Fibroblast of peridontal ligament (primary cell): Measurements from ENCODE around the gene LDLRAD3.

Source experiments
- DNase-seq: peaks from one replicate; pipeline ENCODE4 v3.0.0-alpha.2; 2010; ENCODE audit errors: extremely low read depth

Gene LDLRAD3

DNA sequence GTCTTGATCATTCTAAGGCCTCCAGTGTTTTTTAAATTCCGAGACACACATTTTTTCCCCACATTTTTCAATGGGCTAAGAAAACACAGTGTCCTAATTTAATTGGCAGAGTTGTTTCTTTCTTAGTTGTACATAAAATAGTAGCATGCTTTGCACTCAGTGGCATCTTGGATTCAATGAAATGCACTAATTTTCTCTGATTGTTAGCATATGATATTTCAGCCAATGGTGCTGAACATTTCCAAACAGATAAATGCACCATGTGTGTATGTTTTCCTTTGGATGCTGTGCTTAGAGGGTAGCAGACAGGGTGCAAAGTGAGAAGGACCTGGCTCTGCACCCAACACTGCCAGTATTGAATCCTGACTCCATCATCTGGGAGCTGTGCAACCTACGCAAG is 103.5 kb downstream of the LDLRAD3 start:
- no peak for DNase-seq

DNA sequence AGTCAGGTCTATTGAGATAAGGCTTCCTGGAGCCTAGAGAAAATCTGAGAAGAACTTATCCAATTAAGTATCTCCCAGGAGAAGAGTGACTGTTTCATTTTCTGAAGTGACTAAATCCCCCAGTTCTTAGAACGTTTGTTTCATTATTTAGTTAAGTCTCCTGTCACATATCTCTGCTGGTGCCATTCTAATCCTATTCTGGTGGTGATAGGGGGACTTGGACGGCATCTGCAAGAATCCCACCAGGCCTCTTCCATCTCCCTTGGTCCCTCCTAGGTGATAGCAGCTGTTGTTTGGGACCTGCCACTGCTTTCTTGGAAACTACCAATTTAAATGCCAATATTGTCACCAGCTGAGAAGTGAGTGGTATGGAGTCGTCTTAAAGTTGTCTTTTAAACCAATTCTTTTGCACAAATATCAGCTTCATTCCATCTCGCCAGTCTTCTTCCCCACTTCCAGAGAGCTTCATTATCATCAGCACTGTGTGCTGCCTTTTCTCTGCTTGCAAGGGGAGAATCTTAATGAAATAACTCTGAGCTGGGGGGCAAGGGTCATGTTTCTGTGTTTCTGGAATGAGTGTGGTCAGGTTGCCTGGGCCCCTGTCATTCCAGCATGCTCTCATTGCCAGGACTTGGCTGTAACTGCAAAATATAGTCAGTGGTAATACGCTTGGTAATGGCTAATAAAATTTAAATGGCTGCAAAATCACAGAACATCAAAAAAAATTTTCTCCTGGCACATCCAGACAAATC is 104.8 kb downstream of the LDLRAD3 start:
- DNase-seq, result no peak

DNA sequence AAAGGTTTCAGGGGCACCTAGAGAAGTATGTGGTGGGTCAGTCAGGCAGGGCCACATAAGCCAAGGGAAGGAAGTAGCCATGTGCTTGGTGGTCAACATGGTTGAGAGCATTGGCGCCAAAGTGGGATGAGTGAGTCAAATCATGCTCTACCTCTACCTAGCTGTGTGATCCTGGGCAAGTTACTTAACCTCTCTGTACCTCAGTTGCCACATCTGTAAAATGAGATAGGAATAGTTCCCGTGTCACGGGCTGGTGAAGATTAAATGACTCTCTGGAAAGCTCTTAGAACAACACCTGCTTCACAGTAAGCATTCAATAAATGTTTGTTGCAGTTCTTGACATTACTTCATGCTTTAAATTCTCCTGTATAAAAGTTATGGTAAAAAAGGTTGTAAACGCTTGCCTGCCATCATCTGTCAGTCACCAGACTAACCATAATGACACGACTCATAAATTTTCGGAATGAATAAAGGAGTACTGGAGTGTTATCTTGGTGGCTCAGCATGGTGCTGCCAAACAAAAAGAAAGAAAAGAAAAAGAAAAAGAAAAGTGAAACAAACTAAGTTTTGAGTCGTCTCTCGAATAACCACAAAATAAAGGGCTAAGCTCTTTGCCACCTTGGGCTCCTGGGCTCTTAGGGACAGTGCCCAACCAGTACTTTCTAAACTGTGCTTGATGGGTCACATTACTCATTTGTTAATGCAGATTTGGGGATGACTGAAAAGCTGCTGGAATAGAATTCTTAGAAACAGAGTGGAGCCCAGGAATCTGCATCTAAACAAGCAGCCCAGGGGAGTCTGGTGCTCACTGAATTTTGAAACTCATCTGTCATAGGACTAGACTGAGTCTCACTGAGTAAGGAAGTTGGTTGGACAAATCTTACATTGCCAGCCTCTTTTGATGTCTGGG is 107.6 kb downstream of the LDLRAD3 start:
- no peak for DNase-seq

DNA sequence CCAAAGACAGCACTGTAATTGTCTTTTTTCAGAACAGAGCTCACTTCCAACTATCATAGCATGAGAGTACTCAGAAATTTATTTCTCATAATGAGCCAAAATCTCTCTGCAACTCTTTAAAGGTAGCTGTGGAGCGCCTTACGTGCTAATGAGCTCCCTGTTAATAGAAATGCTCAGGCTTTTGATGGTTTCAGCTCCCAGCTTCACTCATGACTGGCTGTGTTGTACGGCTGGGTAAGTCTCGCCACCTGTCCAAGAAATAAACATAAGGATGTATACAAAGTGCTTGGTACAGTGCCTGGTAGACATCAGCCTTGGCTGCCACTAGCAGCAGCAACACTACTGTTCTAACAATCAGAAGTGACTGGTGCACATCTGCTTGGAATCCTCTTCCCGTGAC is 109.4 kb downstream of the LDLRAD3 start:
- DNase-seq, result no peak

DNA sequence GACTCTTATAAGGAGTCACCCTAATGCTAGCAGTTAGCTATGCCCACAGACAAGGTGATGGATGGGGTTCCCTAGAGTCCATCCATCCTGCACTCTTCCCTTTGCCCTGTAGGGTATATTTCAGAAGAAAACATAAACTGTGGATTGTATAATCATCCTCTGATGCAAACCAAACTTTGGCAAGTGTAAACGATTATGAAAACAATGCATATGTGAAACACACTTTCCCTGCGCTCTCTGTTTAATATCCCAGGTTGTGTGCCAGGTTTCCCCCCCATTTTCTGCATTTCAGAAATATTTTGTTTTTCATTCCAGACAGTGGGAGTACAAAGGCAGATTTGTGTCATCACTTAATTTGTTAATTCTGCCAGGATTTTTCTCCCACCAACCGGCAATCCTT is 110.0 kb downstream of the LDLRAD3 start:
- DNase-seq, result peak; percentile 27

DNA sequence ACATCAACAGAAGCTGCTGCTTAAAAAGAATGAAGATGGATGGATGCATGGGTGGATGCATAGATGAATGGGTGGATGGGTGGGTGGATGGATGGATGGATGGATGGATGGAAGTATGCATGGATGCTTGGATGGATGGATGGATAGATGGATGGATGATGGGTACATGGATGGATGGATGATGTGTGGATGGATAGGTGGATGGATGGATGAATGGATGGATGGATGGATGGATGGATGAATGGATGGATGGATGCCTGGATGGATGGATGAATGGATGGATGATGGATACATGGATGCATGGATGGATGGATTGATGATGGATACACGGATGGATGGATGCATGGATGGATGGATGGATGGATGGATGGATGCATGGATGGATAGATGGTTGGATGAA is 110.8 kb downstream of the LDLRAD3 start:
- DNase-seq, result no peak

DNA sequence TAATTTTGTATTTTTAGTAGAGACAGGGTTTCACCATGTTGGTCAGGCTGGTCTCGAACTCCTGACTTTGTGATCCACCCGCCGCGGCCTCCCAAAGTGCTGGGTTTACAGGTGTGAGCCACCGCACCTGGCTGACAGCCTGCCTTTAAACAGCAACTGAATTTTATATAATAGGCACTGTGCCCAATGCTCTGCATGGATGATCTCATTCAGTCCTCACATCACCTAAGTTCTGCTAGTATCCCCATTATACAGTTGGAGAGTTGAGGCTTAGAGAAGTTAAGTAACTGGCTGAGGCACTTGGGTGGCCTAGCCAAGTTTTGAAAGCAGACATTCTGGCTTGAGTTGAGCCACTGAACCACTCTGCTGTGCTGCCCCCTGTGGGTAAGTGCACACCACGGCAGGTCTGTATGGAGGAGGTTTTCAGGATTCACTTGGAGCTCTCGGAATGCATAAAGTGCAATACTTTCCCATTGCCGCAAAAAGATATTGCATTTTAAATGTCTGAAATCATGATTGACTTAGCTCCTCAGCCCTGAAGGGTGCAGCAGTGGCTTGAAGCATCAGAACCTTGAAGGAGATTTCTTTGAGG is 112.4 kb downstream of the LDLRAD3 start:
- peak; percentile 25 for DNase-seq

DNA sequence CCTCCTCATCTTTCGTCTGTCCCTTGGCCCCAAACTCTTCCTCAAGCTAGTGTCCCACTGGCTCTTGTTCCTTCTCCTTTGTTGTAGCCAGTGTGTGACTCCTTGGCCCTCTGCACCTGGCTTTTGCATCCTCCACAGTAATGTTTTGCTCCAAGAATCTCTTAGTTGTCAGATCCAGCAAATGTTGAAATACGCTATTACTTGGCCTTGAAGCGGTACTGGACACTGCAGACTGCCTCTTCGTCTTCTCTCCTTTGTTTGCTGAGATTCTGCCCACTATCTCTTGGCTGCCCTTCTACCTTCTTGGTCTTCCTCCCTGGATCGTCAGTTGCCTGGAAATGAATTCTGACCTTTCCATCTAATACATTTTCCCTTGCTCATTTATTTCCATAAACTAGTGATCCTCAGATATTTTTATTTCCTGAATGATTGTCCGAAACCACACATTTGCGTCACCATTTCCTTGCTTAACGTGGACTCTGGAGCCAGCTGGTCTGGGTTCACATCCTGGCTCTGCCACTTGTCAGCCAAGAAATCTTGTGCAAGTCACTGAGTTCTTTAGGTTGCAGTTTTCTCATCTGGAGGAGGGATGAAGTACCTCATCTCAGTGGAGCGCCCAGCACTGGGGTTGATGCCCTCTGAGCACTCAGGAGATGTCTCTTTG is 113.6 kb downstream of the LDLRAD3 start:
- no peak for DNase-seq

DNA sequence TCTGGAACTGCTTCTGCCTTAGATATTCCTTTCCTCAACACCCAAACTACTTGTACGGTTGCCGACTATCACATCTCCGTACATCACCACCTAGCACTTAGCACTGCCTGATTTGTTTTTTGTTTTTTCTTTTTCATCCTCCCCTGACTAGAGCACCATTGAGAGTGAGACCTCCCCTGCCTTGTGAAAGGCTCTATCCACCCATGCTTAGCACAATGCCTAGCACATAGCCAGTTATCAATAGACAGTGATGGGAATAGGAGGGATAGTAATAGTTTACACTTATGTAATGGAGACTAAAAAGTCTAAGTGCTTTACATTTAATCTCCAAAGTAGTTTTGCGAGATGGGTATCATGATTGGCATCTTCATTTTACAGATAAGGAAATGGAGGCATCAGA is 115.8 kb downstream of the LDLRAD3 start:
- DNase-seq, result no peak

DNA sequence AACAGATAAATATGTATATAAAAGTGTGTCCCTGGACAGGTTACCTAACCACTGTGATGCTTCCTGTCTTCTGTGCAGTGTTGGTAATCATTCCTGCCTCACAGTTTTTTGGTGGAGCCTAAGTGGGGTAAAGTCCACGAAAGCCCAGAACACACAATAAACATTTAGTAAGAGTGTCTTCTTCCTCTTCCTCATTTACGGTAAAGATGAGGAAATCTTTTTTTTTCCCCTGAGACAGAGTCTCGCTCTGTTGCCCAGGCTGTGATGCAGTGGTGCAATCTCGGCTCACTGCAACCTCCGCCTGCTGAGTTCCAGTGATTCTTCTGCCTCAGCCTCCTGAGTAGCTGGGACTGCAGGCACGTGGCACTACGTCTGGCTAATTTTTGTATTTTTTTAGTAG is 117.1 kb downstream of the LDLRAD3 start:
- DNase-seq, result no peak

DNA sequence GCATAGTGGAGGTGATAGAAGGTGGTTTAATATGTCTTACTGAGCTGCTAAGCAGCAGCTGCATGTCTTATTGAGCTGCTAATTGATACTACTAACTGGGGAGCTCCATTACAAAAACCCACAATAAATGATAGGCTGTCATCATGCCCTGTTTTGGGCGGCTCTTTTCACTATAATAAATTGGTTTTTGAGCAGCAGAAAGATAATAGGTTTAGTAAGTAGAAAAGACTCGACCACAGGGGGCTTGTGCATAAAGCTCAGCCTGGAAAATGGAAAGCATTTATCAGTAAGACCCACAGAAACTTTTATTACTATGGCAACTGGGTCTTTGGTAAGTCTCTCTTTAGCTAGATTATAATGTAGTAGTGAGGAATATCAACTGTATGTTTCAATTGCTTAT is 117.6 kb downstream of the LDLRAD3 start:
- no peak for DNase-seq

DNA sequence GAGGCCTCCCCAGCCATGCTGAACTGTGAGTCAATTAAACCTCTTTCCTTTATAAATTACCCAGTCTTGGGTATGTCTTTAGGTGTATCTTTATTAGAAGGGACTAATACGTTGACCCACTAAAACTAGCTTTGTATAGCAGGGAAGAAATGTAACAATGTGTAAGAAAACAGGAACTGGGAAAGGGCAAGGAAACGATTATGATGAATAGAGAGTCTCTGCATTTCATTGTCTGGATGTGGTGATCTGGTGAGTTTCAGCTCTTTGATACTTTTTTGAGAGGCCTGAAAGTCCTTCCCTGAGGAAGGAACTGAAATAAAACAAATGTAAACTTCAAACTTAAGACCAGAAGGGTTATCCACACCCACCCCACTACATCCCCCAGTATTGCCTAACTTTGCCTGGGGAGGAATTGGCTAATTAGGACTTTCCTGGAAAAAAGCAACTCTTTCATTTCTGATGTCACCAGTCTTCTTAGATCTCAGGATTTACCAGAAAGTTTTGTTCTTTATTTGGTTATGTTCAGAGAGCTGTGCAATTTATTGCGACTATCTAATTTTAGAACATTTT is 119.0 kb downstream of the LDLRAD3 start:
- DNase-seq, result peak; percentile 35

DNA sequence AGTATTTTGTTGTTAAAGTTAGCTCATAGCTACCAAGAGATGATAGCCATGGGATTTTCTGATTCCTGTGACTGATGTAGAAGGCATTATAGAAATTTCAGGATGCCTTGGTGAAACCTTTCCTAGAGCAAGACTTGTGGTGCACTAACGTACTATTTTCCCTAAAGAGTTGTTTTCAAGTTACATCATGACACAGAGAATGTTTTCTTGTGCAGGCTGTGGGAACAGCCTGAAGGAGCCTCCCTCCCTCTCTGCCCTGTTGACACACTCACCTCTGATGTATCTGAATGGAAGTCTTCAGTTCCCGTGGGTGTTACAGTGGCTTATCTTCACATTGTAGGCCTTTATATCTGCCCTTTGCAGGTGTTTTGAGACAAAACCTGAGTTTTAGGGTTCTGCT is 121.6 kb downstream of the LDLRAD3 start:
- peak; percentile 12 for DNase-seq

DNA sequence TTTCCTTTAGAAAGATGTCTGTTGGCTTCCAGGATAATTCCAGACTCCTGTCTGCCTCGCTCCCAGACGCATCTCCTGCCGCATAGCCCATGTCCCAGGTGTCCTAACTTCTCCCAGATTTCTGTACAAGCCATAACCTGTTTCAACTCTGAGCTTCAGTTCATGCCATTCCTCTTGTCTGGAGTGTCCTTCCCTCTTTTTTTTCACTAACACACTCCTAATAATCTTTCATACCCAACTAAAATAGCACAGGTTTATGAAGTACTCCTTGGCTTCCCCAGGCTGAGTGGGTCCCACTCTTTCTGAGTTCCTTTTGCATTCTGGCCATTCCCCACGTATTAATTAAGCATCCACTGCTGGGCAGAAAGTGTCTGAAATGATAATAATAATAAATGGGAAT is 123.0 kb downstream of the LDLRAD3 start:
- no peak for DNase-seq

DNA sequence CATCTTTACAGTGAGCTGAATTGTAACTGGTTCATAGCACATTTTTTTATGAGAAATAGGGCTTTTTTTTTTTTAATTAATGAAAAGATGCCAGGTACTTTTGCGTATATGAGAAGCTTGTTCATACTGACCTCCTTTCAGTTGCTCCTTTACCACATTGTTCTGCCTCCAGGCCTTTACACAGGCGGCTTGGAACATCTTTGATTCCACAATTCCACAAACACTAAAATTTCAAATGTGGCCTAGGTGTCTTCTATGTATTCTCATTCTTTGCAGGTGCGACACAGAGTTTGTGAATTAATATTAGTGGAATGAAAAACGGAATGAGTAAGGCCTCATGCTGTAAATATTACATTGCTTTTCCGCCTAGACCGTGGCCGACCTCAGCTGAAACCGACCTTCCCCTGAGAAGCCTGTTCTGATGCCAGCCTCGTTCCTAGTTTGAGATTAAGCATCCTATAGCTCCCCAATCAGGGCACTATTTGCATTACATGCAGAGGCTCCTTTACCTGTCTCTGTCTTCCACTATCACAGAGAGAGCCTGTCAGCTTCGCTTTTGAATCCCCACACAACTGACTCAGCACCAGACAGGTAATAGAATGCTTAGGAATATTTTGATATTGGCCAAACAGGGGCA is 125.8 kb downstream of the LDLRAD3 start:
- no peak for DNase-seq

DNA sequence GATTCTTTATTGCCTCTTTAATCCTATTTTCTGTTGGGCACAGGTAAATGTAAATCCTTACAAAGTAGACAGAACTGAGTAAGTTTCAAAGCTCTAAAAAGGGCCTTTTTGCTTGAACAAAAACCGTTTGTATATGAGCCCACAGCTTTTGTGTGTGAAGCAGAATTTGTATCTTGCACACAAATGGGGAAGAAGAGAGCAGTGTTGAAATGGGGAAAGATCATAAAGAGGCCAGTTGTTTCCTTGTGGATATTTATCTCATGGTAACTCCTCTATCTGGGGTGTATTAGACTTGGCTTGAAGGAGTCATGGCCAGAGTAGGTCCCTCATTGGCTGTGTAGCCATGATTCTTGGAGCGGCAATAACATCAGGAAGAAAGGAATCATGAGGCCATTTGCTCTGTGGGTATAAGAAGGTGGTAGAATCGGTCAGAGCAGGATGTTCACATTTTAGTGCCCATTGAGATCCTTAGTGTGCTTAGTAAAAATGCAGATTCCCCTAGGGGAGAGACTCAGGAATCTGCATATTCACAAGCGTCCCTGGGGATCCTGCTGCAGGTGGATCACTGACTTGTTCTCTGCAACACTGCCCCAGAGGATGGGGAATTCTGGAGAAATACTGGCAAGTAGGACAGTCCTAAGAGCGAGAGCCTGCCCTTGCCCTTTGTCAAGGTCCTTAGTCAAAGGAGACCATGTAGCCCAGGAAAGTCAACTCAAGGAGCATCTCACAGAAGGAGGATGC is 126.5 kb downstream of the LDLRAD3 start:
- DNase-seq, result no peak

DNA sequence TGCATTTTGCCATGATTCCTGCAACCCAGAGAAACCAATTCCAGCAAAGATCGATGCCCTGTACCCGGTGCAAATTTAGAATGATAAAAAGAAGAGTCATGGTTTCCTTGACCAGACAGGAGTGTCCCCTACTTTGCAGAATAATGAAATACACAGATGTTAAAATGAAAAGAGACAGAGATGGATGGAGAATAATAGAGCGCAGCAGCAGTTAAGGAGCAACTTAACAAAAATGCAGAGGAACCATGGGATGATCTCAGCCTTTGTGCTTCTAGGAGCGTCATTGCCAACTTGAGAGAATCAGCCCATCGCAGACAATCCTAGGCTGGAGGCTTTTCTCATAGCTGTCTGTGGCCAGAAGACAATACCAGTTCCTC is 127.1 kb downstream of the LDLRAD3 start:
- no peak for DNase-seq

DNA sequence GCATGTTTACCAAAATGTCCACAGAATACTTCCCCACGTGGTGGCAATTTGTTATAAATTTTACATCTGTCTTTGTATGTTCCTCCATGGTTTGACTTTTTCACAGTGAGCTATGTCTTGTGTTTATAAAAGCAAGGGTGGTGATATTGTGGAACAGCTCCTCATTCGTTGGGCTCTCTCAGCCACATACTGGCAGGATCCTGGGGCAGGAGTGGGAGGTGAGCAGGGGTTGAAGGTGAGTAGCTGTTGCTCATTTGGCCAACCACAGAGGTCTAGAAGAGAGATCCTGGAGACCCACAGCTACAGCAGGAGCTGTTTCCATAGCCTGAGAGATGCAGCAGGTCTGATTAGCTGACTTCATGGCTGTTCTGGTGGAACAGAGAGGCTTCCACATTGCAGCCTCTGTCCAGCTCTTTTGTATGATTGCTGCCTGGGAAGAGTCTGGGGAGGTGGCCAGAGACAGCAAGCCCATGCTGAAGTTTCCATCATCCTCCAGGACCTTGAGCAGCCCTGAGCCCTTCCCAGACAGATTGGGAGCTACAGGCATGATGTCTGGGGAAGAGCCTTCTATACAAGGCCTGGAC is 128.1 kb downstream of the LDLRAD3 start:
- DNase-seq, result no peak

DNA sequence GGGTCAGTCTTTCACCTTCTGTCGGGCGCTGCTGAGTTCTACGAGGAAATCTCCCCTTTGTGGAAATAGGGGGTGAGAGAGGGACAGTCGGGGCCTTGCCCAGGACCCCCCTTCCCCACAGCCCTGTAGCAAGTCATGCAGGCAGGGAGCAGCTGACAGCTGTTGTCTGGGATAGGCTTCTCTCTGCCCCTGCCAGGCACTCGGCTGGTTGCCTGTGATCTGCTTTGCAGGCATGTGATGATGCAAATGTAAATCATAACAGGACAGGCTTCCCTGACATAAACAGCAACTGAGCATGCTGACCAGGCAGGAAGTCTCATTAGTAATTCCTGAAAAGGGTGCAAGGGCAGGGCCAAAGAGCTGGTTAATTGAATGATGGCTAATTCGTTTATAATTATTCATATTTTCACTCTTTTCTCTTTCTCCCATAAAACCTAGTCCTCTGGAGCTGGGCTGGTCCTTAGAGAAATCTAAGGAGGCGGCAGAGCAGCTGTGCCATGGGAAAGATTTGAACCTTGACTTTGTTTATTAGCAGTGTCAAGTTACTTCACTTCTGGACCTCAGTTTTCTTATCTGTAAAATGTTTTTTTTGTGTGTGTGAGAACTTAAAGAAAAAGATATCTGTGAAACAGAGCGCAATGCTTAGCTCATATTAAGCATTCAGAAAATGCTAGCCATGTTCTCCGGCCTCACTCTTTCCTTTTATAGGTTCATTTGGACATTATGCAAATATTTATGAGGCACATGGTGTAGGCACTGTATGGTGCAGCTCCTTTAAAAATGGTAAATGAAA is 129.7 kb downstream of the LDLRAD3 start:
- peak; percentile 84 for DNase-seq
